GM12864 (cell line): ENCODE measurements around the gene NPIPB5.
"Not testable (repeated sequence)": the region's sequence is repeated elsewhere in the genome, so short reads cannot be mapped to it uniquely, and the experiment has no call there.

ENCODE experiments used
- DNase-seq: peaks from one replicate; pipeline ENCODE4 v3.0.0-alpha.2; 2011; ENCODE audit warnings: low read depth
- H3K4me3 ChIP-seq: 2 replicates; pipeline ENCODE4 v1.5.1; 2011; ENCODE audit warnings: mild to moderate bottlenecking, low read depth, low read length, control low read depth

NPIPB5 gene

GRCh38 chr16:22510591-22510990 is at the start of gene NPIPB5:
Gene NPIPB5, plus strand, starts transcription at chr16:22510891. Its CDS starts 2,911 bp downstream, at chr16:22513802.
- H3K4me3 ChIP-seq, result not testable (repeated sequence)

DNA sequence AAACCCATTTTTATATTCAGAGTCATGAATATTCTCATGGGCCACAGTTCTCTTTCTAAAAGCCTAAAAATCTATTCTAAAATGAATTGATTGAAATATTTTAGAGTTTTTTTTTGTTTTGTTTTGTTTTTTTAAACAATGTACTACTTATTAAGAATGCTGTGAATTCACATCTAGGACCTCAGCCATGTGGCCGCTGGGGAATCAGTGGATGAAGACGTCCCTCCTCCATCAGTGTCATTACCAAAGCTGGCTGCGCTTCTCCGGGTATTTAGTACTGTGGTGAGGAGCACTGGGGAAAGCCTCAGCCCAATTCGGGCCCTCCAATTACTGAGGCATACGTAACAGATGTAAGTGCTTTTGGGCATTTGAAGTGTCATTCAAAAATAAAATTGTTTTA is 41.8 kb upstream of the NPIPB5 start:
- not testable (repeated sequence) for H3K4me3 ChIP-seq, DNase-seq

More at GRCh38 chr16:22510591-22510990, at the start of gene NPIPB5:
- not testable (repeated sequence) for DNase-seq

DNA sequence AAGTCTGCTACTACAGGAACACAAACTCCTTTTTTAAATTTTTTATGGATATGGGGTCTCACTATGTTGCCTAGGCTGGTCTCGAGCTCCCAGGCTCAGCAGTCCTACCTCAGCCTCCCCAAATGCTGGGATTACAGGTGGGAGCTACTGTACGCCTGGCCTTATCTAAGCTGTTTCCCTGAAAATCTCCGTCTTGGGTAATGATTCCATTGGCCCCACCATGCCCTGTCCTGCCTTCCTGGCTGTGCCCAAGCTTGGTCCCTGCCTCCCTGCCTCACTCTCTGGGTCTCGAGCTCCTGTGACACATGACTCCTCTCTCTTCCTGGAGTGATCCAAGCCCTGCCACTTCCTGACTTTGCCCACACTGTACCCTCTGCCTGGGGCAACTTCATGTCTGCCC is 27.3 kb downstream of the NPIPB5 start:
- not testable (repeated sequence) for DNase-seq, H3K4me3 ChIP-seq

GRCh38 chr16:22544809-22545208 is 34.1 kb downstream of the NPIPB5 start:
- not testable (repeated sequence) for DNase-seq

DNA sequence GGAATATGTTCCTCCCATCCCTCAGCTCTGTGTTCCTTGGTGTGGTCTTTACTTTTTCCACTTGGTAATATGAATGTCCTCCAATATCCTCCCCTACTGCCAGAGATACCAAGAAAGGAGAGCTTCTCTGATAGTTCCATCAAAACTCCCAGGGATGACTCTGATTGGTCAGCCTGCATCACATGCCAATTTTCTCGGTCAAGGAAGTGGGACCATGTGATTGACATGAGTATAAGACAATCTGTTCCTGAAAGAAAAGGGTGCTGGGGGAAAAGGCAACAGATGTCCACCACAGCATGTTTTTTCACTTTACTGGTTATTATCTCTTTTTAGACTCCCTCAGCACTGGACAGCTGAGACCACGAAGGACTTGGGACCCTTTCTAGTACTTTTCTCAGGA is 35.9 kb downstream of the NPIPB5 start:
- DNase-seq, H3K4me3 ChIP-seq: not testable (repeated sequence)

More at GRCh38 chr16:22544809-22545208, 34.1 kb downstream of the NPIPB5 start:
- not testable (repeated sequence) for H3K4me3 ChIP-seq

DNA sequence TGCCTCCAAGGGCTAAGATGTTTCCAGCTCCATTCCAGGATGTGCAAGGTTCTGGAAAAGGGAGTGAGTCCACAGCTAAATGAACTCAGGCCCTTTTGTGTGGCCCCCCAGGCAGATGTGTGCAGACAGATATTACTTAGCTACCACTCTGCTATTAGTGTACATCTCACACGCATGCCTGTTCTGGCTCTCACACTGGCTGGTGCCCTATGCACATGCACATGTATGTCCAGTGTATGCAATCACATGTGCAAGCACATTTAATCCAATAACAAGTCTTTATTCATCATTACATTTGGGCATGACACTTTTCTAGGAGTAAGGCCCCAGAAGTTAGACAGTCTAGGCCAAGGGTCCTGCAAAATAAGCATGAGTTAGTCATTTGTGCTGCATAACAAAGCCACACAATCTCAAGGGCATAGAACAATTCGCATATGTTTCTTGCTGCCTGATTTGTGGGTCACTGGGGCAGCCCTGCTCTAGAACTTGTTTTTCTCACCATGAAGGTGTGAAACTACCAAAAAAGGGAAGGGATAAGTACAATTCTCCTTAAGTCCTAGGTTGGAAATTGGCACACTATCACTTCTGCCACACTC is 36.6 kb downstream of the NPIPB5 start:
- DNase-seq, H3K4me3 ChIP-seq: not testable (repeated sequence)

DNA sequence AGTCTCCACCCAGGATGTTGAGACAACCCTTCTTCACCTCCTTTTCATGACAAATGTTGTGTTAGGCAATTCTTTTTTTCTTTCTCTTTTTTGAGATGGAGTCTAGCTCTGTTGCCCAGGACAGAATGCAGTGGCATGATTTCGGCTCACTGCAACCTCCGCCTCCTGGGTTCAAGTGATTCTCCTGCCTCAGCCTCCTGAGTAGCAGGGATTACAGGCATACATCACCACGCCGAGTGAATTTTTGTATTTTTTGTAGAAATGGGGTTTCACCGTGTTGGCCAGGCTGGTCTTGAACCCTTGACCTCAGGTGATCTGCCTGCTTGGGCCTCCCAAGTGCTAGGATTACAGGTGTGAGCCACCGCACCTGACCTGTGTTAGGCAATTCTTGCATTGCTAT is 39.2 kb downstream of the NPIPB5 start:
- H3K4me3 ChIP-seq, DNase-seq: not testable (repeated sequence)

- not testable (repeated sequence) for DNase-seq, H3K4me3 ChIP-seq
Measured at GRCh38 chr16:22551143-22551542, 40.5 kb downstream of the NPIPB5 start.

DNA sequence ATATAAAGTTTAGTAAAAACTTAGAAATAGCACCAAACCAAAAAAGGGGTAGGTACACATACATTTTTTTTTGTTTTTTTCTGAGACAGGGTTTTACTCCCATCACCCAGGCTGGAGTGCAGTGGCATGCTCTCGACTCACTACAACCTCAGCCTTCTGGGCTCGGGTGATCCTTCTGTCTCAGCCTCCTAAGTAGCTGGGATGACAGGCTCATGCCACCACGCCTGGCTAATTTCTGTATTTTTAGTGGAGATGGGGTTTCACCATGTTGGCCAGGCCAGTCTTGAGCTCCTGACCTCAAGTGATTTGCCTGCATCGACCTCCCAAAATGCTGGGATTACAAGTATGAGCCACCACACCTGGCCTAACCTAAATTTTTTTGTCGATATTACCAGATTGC is 41.0 kb downstream of the NPIPB5 start:
- not testable (repeated sequence) for DNase-seq, H3K4me3 ChIP-seq

GRCh38 chr16:22556759-22557158 is 46.1 kb downstream of the NPIPB5 start:
- not testable (repeated sequence) for H3K4me3 ChIP-seq, DNase-seq
